Measurements from ENCODE around the gene C1orf50. TPM values are rescaled to one million over a fixed set of nuclear protein-coding genes. Genes with fewer than 3 reads are reported as not detected.

C1orf50 gene
- total RNA-seq, 1 experiment from 2014 or later, result 7.7 TPM

DNA sequence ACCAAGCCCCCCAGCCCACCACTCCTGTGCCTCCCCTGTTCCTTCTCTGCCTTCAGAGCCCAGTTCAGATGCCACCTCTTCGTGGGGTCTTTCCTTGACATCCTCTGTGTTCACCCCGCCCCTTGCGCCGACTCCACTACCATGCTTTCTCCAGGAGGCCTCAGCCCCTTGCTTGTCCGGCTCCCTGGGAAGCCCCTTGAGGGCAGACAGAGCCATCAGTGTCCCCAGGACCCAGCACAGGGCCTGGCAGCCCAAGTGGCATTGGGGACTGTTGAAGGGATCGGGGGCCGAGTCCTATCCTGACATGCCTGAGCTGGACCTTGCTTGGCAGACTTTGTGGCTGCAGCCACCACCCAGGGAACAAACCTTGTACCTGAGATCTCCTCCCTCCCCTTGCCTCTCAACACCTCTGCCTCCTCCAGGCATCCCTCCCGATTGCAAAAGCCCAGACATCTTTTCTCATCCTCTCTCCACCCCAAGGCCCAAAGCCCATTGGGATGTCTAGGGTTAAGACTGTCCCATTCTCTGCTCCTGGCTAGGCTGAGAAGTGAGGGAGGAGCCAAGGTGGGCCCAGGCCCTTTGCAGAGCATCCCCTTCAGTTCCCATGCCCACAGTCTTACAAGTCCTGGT lies 30.4 kb upstream of the C1orf50 start:
- WGBS (ENCODE audit: extremely low coverage, insufficient read length, low lambda C conversion rate), result no CpG with 5 or more reads among the region's 8 CpGs
- Histone ChIP-seq H3K4ac (ENCODE audit: low read depth, low read length) (no peak overlapping the region), H2BK120ac (ENCODE audit: low read depth, low read length, poor library complexity, severe bottlenecking) (no peak overlapping the region), H3K23me2 (ENCODE audit: insufficient read length, low read depth, low read length, poor library complexity, severe bottlenecking) (no peaks in the 10 kb centered on the region), H3K56ac (ENCODE audit: insufficient read length, low read depth, low read length) (no peak overlapping the region), H4K8ac (replicated peaks; ENCODE audit: insufficient read length, low read depth, low read length) (no peak overlapping the region), H2BK20ac (ENCODE audit: low read depth, low read length, poor library complexity, severe bottlenecking) (no peak overlapping the region), H3K14ac (ENCODE audit: insufficient read depth, low read length) (no peak overlapping the region), H2BK12ac (ENCODE audit: insufficient read length, low read depth, low read length) (no peak overlapping the region), H3K27me3 (ENCODE audit: insufficient read depth, low read length) (no peaks in the 10 kb centered on the region), H3K23ac (ENCODE audit: insufficient read length, low read depth, low read length) (no peak overlapping the region), H2AFZ (ENCODE audit: low read length) (no peak overlapping the region), H3K18ac (ENCODE audit: insufficient read length, low read depth, low read length) (no peak overlapping the region), H3K79me2 (ENCODE audit: insufficient read depth, low read length) (no peaks in the 10 kb centered on the region), H3T11ph (ENCODE audit: low read length) (no peak overlapping the region), H3K79me1 (ENCODE audit: insufficient read depth, low read depth, low read length, poor library complexity, severe bottlenecking) (no peaks in the 10 kb centered on the region), H4K20me1 (ENCODE audit: control insufficient read depth, insufficient read depth, insufficient read length) (no peaks in the 10 kb centered on the region), H4K91ac (ENCODE audit: insufficient read length, low read depth, low read length) (no peak overlapping the region), H3K9me3 (ENCODE audit: control insufficient read depth, low read depth, low read length) (no peaks in the 10 kb centered on the region), H4K5ac (ENCODE audit: insufficient read length, low read depth, low read length) (no peak overlapping the region), H3K9ac (ENCODE audit: extremely low read depth, insufficient read length, low read length) (no peak overlapping the region), H3K4me1 (ENCODE audit: insufficient read depth, low read length) (no peaks in the 10 kb centered on the region; the same call in 1 of the 2 replicates), H3K27ac (ENCODE audit: insufficient read length, low read depth, low read length) (no peak overlapping the region), H3K4me2 (ENCODE audit: insufficient read depth, insufficient read length, low read length) (no peak overlapping the region), H2AK5ac (ENCODE audit: insufficient read length, low read length) (no peak overlapping the region), H2BK15ac (ENCODE audit: low read depth, low read length) (no peak overlapping the region), H2BK5ac (ENCODE audit: insufficient read length, low read length) (no peak overlapping the region)
- no peaks in the 10 kb centered on the region for H3K9me3 Mint-ChIP-seq
- peaks cover 0 to 3% (median 0%) of the 10 kb centered on the region in 3 experiments; a peak in 2 of 7 replicates for H3K36me3 Mint-ChIP-seq (ENCODE audit: insufficient read depth in 1 of 3, low read depth in 3 of 3)
- H3K4me3 Mint-ChIP-seq, result no peak overlapping the region
- H3K27me3 Mint-ChIP-seq (ENCODE audit: low read depth), result no peaks in the 10 kb centered on the region; the same call in 1 of the 2 replicates
- TF ChIP-seq, protein P1, sequence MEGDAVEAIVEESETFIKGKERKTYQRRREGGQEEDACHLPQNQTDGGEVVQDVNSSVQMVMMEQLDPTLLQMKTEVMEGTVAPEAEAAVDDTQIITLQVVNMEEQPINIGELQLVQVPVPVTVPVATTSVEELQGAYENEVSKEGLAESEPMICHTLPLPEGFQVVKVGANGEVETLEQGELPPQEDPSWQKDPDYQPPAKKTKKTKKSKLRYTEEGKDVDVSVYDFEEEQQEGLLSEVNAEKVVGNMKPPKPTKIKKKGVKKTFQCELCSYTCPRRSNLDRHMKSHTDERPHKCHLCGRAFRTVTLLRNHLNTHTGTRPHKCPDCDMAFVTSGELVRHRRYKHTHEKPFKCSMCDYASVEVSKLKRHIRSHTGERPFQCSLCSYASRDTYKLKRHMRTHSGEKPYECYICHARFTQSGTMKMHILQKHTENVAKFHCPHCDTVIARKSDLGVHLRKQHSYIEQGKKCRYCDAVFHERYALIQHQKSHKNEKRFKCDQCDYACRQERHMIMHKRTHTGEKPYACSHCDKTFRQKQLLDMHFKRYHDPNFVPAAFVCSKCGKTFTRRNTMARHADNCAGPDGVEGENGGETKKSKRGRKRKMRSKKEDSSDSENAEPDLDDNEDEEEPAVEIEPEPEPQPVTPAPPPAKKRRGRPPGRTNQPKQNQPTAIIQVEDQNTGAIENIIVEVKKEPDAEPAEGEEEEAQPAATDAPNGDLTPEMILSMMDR (conservative IDR thresholded peaks at IDR 0.05), result no peak
- H3K4me1 Mint-ChIP-seq, result peaks cover 34 to 43% of the 10 kb centered on the region in 2 experiments
- no peak overlapping the region; a peak in 1 of 7 replicates for H3K27ac Mint-ChIP-seq
- no peak for DNase-seq
